Measurements from ENCODE around the gene PRKAR2A.
"Not testable (repeated sequence)": the region's sequence is repeated elsewhere in the genome, so short reads cannot be mapped to it uniquely, and the experiment has no call there.

The PRKAR2A gene

GRCh38 chr3:48765376-48765775 is 82.3 kb downstream of the PRKAR2A start:
- DNase-seq (ENCODE audit: low read depth, low spot score): no peak
- no peak overlapping the region for H3K4me3 ChIP-seq (ENCODE audit: low read depth, low read length)
- TF ChIP-seq, protein P1, sequence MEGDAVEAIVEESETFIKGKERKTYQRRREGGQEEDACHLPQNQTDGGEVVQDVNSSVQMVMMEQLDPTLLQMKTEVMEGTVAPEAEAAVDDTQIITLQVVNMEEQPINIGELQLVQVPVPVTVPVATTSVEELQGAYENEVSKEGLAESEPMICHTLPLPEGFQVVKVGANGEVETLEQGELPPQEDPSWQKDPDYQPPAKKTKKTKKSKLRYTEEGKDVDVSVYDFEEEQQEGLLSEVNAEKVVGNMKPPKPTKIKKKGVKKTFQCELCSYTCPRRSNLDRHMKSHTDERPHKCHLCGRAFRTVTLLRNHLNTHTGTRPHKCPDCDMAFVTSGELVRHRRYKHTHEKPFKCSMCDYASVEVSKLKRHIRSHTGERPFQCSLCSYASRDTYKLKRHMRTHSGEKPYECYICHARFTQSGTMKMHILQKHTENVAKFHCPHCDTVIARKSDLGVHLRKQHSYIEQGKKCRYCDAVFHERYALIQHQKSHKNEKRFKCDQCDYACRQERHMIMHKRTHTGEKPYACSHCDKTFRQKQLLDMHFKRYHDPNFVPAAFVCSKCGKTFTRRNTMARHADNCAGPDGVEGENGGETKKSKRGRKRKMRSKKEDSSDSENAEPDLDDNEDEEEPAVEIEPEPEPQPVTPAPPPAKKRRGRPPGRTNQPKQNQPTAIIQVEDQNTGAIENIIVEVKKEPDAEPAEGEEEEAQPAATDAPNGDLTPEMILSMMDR (IDR thresholded peaks at IDR 0.05; ENCODE audit: low read depth, low read length): peak; percentile 10
- in situ Hi-C loops (cut with HindIII; ENCODE audit: low sequenced_read_pairs): no loop called here

GRCh38 chr3:48762816-48763215 is 84.9 kb downstream of the PRKAR2A start:
- in situ Hi-C loops (cut with HindIII; ENCODE audit: low sequenced_read_pairs): no loop called here
- TF ChIP-seq, protein P1 (IDR thresholded peaks at IDR 0.05; ENCODE audit: low read depth, low read length): no peak
- H3K4me3 ChIP-seq (ENCODE audit: low read depth, low read length): no peak overlapping the region
- DNase-seq (ENCODE audit: low read depth, low spot score): no peak

GRCh38 chr3:48759991-48760540 is 87.6 kb downstream of the PRKAR2A start:
- in situ Hi-C loops (cut with HindIII; ENCODE audit: low sequenced_read_pairs); H3K4me3 ChIP-seq (ENCODE audit: low read depth, low read length); DNase-seq (ENCODE audit: low read depth, low spot score): not testable (repeated sequence)

DNA sequence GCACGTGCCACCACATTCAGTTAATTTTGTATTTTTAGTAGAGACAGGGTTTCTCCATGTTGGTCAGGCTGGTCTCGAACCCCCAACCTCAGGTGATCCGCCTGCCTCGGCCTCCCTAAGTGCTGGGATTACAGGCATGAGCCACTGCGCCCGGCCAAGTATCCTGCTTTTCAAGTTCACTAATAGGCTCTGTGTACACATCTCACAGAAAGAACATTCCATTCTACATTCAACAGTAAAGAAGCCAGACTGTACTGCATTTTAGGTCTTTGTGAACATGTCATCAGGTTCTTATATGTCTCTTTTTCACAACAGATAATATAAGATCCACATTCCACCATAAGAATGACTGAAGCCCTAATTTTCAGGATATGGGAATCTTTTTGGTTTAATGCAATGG is 88.1 kb downstream of the PRKAR2A start:
- DNase-seq (ENCODE audit: low read depth, low spot score): not testable (repeated sequence)

GRCh38 chr3:48759071-48759470 is 88.6 kb downstream of the PRKAR2A start:
- in situ Hi-C loops (cut with HindIII; ENCODE audit: low sequenced_read_pairs): no loop called here
- H3K4me3 ChIP-seq (ENCODE audit: low read depth, low read length): no peak overlapping the region
- TF ChIP-seq, protein P1 (IDR thresholded peaks at IDR 0.05; ENCODE audit: low read depth, low read length): no peak
- no peak for DNase-seq (ENCODE audit: low read depth, low spot score)

More for the DNA sequence above, 88.1 kb downstream of the PRKAR2A start:
- H3K4me3 ChIP-seq (ENCODE audit: low read depth, low read length); in situ Hi-C loops (cut with HindIII; ENCODE audit: low sequenced_read_pairs): not testable (repeated sequence)

- TF ChIP-seq, protein P1 (IDR thresholded peaks at IDR 0.05; ENCODE audit: low read depth, low read length): no peak
- no peak for DNase-seq (ENCODE audit: low read depth, low spot score)
- in situ Hi-C loops (cut with HindIII; ENCODE audit: low sequenced_read_pairs): no loop called here
- no peak overlapping the region for H3K4me3 ChIP-seq (ENCODE audit: low read depth, low read length)
Observed at GRCh38 chr3:48756640-48757039, 91.0 kb downstream of the PRKAR2A start.

DNA sequence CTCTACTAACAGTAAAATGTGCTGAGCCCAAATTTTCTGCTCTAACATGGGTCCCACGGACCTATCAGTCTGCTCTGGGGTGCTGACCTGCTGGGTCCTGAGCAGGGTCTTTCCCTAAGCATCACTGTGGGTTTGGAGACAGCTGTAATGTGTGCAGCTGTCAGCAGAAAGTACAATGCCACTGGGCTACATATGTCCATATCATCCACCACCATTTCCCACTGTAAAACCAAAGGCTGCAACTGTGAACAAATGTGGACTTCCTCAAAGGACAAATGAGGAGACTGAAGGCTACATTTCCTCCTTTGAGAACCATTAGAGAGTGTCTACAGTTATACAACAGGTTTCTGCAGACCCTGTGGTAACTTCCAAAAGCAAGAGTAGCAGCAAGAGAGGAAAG is 96.8 kb downstream of the PRKAR2A start:
- H3K4me3 ChIP-seq (ENCODE audit: low read depth, low read length): no peak overlapping the region
- TF ChIP-seq, protein P1 (IDR thresholded peaks at IDR 0.05; ENCODE audit: low read depth, low read length): no peak
- DNase-seq (ENCODE audit: low read depth, low spot score): no peak
- in situ Hi-C loops (cut with HindIII; ENCODE audit: low sequenced_read_pairs): no loop called here

- TF ChIP-seq, protein P1 (IDR thresholded peaks at IDR 0.05; ENCODE audit: low read depth, low read length): no peak
- DNase-seq (ENCODE audit: low read depth, low spot score): no peak
- H3K4me3 ChIP-seq (ENCODE audit: low read depth, low read length): no peak overlapping the region
- in situ Hi-C loops (cut with HindIII; ENCODE audit: low sequenced_read_pairs): no loop called here
Observed at GRCh38 chr3:48748754-48749153, 98.9 kb downstream of the PRKAR2A start.
